ENCODE results near the gene KRTAP12-4.
"Not testable (repeated sequence)": the region's sequence is repeated elsewhere in the genome, so short reads cannot be mapped to it uniquely, and the experiment has no call there.

Gene KRTAP12-4

DNA sequence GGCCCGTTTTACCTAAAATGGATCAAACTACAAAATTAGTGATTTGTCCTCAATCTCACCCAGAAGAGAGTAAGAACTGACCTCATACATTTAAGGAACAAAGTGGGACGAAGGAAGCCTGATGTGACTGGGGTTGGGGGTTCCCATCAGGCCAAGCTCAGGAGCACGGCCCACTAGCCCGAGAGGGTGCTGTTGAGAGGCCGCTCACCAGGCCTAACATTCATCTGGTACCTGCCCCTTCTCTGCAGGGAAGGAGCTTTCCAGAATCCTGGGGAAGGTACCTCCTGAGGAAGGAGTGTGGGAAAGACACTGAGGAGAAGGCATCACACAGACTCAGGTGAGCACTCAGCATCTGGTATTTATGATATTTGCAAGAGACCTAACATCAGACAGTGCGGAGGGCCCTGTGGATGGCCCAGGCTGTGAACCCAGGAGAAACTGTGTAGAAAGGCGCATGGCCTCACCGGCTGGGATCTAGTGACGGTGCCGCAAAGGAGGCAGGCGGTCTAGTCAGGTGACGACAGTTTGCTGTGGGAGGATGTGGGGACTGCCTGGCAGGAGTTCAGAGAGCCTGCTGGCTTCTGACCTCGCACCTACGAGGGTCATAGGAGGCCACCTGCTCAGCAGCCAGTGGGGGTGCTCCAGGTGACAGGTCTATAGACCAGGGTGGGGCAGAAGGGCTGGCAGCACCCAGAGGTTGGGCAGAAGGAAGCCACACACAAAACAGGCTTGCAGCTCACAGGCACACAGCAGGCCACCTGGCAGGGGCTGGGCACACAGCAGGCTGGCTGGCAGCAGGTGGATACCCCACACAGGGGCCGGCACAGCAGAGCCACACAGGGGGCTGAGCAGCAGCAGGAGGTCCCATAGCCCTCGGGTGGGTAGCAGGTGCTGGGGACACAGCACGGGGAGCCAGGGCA is 543 bp downstream of the KRTAP12-4 start:
- FAIRE-seq, result no peak

DNA sequence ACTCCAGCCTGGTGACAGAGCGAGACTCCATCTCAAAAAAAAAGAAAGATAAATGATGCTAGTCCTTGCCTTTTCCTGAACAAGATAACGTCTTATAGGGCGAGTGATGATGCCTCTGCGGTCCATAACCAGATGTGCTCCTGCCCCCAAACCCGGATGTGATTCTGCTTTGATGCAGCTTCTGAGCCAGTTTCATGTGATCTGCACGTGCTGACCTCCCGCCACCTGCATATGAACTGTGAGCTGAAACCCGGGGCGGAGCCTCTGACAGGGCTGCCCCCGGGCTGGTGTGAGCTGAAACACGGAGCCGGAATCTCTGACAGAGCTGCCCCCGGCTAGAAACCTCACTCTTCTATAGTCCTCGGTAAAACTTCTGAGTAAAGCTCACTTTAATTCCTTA is 1.3 kb downstream of the KRTAP12-4 start:
- FAIRE-seq, result no peak

DNA sequence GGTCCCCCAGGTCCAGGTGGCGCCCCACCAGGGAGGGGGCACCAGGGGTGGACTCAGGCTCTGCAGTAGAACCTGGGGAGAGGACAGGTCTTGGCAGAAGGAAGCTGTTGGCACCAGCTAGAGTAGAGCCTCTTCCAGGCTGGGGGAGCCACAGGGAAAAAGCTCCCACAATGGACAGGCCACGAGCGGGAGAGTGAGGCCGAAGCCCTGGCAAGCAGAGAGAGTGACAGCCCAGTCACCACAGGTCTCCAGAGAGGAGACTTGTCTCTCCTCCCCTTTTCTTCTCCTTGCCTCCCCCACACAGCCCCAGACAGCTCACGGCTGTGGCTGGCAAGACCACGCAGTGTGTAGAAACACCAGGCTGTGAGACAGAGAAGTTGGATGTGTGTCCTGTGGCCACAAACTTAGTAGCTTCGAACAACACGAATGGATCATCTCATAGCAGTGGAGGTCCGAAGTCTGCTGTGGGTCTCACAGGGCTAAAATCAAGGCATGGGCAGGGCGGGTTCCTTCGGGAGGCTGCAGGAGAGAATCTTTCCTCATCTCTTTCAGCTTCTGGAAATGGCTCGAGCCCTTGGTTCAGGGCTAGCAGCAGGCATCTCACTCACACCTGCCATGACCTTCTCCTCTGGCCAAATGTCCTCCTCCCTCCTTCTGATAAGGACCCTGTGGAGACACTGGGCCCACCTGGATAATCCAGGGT is 3.3 kb downstream of the KRTAP12-4 start:
- FAIRE-seq, result no peak

- FAIRE-seq, result no peak
These were observed 4.0 kb downstream of the KRTAP12-4 start for GRCh38 chr21:44650265-44650972.

GRCh38 chr21:44649521-44650100 is 4.8 kb downstream of the KRTAP12-4 start:
- no peak for FAIRE-seq

DNA sequence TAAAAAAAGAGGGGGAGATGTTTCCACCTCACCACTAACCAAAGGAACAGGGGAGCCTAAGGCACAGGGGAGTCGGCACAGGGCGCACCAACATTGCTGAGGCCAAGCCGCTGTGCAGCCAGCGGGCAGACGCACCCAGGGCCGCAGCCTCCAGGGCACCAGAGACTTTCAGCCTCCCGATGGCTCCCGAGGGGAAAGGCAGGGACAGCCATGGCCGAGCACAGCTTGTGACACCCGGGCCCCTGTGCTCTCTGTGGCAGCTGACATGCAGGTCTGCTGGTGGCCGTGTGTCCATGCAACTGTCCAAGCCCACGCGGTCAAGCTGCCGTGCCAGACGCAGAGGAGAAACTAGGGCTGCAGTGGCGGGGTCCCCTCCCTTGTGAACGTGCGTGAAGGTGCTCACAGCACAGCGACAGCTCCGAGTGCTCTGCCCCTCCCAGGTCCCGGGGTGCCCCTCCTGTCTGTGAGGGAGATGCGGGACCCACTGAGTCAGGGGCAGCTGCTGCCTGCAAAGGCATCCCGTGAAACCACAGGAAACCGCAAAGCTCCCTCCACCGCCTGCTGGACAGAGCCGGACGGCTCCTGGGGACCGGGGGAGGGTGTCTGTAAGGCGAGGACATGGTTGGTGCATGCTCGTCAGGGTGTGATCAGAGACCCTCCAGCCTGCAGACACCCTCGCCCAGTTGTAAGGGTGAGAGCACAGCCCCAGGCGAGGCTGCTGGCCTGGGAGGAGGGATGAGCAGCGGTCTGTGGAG is 5.7 kb downstream of the KRTAP12-4 start:
- no peak for FAIRE-seq

GRCh38 chr21:44647222-44647552 is 7.3 kb downstream of the KRTAP12-4 start:
- no peak for FAIRE-seq

GRCh38 chr21:44646366-44647221 is 7.9 kb downstream of the KRTAP12-4 start, which contains the start of gene KRTAP10-11:
Gene KRTAP10-11, plus strand, starts transcription at chr21:44646414. Its CDS starts 45 bp downstream, at chr21:44646459.
- FAIRE-seq, result not testable (repeated sequence)

GRCh38 chr21:44644878-44645277 is 9.6 kb downstream of the KRTAP12-4 start:
- FAIRE-seq, result no peak

- FAIRE-seq, result no peak
These were observed 10.6 kb downstream of the KRTAP12-4 start for GRCh38 chr21:44643741-44644310.

GRCh38 chr21:44640761-44641160 is 13.7 kb downstream of the KRTAP12-4 start:
- no peak for FAIRE-seq

- FAIRE-seq, result no peak
These were observed 15.2 kb downstream of the KRTAP12-4 start for GRCh38 chr21:44639331-44639655.

DNA sequence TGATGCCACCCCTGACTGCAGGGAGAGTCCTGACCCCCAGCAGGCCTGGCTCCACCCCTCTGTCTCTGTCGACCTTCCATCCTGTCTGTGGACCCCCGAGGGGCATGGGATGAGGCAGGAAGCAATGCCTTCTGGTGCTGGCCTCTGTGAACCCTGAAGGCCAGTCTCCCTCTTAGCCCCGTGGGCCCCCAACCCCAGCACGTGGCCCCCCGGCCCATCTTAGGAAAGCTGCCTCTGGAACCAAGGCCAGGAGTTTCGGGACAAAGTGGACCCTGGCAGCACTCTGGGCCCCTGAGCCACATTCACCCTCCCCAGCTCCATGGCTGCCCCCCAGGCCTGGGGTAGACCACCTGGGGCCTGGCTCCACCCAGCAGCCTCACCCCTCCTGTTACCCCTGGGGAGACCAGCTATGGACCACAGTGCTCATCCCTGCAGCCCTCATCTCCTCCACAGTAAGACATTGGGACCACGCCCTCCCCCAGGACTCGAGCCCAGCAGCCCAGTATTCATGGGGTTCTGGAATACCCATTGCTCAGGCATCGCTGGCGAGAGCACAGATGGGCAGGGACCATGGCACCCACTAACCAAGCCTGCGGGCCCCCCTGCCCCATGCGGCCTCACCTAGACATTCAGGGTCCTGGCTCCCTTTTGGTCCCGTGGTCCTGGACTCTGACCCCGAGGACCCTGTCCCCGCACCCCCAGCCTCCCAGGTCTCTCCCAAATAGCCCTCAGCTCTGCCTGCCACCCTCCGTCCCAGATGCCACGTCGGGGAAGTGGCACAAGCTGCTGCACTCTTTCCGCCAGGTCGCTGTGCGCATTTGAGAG is 15.7 kb downstream of the KRTAP12-4 start:
- not testable (repeated sequence) for FAIRE-seq

DNA sequence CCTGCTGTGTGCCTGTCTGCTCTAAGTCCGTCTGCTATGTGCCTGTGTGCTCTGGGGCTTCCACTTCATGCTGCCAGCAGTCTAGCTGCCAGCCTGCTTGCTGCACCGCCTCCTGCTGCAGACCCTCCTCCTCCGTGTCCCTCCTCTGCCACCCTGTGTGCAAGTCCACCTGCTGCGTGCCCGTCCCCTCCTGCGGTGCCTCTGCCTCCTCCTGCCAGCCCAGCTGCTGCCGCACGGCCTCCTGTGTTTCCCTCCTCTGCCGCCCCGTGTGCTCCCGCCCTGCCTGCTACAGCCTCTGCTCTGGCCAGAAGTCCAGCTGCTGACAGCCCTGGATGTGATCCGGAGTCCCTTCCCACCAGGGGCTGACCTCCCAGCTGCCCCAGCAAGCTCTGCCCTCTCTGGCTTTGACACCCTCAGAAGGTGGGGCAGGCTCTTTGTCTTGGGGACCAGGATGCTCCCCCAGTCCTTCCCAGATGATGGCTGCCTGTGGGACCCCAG is 16.6 kb downstream of the KRTAP12-4 start:
- not testable (repeated sequence) for FAIRE-seq

GRCh38 chr21:44637018-44637850 is 17.2 kb downstream of the KRTAP12-4 start, which contains the start of gene KRTAP10-10:
Gene KRTAP10-10, plus strand, starts transcription at chr21:44637356. Its CDS starts 62 bp downstream, at chr21:44637418.
- FAIRE-seq, result no peak

GRCh38 chr21:44636209-44637017 is 18.0 kb downstream of the KRTAP12-4 start:
- no peak for FAIRE-seq

DNA sequence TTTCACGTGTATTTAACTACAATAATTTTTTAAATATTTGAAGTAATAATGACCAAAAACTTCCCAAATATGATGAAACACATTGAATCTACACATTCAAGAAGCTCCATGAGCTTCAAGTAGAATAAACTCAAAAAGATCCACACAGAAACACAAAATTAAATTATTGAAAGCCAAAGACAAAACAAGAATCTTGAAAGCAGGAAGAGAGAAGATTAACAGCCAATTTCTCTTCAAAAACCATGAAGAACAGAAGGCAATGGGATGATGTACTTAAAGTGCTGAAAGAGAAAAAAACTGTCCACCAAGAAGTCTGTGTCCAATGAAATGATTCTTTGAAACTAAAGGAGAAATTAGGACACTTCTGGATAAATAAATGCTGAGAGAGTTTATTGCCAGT is 22.4 kb downstream of the KRTAP12-4 start:
- FAIRE-seq, result no peak

- no peak for FAIRE-seq
These were observed 24.0 kb downstream of the KRTAP12-4 start for GRCh38 chr21:44630440-44630839.

Data from islet of Langerhans (tissue), 1 donor.